Measurements from ENCODE around the gene NALCN.

Gene NALCN

DNA sequence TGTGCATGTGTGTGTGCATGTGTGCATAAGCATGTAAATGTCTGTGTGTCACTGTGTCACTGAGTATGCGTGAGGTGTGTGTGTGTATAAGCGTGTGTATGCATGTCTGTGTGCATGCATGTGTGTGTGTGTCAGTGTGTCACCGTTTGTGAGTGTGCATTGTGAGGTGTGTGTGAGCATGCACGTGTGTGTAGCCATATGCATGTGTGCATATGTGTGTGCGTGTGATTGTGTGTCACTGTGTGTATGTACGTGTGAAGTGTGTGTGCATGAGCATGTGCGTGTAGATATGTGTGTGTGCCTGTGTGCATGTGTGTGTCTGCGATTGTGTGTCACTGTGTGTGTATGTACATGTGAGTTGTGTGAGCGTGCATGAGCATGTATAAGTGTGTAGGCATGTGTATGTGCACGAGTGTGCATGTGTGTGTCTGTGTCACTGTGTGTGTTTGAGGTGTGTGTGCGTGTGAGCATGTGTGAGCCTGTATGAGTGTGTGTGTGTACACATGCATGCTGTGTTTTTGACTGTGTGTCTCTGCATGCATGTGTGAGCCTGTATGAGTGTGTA, 144.5 kb downstream of the NALCN start:
- DNase-seq = no peak

DNA sequence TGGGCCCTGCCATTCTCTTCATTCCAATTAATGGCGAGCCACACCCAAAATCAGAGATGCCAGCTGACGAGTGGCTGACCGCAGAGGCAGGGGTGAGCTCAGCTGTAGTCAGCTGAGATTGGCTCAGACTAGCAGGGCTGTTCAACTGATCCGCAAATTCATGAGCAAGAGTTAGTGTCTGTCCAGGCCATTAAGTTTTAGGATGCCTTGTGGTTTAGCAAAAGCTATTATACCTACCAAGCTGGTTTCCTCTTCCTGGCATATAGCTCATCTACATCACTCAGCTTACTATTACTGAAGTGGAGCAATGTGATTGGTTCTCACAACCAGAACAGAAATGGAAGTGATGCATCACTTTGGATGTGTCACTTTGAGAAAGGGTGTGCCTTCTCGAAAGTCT, 148.7 kb downstream of the NALCN start:
- DNase-seq = no peak

DNA sequence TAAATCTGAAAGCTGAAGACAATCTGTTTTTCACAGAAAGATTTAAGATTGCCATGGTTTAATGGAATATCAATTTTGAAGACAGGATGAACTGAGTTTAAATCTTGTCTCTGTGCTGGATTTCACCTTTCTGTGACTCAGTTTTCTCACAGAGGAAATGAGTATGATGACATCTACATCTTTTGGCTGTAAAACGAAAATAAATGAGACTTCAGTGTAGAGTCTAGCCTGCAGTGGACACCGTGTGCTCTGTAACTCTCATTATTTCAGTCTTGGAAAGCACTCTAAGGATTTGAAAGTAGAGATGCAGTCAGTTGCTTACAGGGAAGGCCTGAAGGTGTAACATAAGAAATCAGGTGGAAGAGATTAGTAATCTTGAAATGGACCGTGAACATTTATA, 150.4 kb downstream of the NALCN start:
- no peak for DNase-seq

DNA sequence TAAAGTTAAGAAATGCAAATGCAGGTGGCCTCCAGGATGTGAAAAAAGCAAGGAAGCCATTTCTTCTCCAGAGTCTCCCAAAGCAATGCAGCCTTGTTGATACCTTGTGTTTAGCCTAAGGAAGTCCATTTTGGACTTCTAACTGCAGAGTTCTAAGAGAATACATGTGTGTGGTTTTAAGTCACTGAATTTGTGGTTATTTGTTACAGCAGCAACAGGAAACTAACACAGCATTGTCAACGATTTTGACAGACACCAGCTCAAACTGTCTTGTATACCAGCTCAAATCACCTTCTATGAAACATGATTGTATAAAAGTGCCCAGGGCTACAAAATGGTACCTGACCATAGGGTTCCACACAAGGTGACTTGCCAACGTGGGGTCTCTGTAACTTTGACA, 151.4 kb downstream of the NALCN start:
- no peak for DNase-seq

DNA sequence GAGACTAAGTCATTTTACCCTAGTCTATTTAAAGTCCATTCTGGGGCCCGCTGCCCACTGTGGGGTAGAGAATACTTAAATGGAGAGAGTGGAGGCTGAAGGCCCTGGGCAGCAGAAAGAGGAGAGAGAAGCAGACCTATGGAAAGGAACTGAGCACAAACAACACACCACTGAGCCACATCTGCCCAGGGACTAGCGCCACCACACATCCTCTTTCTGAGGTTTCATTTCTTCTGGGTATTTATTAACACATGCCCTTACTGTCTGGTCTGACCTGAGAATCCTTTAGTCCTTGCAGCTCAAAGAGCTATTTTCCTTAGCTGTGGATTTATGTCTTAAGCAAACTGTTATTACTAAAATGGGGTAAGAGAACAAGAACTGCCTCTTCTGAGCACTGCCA, 154.0 kb downstream of the NALCN start:
- no peak for DNase-seq

DNA sequence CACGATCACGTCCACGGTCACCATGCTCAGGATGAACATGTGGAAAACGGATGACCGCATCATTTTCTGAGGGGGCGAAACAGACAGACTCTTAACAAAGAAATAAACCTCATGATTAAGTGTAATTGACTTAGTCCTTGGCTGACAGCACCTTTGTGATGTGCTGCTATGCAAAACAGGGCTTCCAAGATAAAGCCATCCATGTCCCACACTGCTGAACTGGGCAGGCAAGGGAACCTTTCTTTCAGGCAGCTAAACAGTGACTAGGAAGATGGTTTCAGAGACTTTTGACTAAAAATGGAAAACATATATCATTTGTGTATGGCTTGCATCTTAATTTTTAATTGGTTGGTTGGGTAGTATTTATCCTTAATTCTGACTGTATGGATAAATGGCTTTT, 157.8 kb downstream of the NALCN start:
- no peak for DNase-seq

DNA sequence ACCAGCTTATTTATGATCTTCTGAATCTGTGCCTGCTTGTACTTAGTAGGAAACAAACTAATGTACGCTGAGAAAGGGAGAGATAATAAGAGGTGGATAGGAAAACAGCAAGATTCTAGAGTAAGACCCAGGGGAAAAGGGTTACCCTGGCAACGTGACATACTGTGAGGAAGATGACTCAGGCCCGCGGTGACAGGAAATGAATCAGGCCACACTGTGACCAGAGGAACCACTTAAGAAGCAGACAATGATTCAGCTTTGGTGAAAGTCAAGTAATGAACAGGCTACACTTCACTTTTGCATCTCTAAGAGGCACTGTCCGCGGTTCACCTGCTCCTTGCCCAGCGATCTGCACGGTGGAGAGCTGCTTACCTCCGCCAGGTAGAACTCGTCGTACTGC, 158.2 kb downstream of the NALCN start:
- peak; percentile 78 for DNase-seq

DNA sequence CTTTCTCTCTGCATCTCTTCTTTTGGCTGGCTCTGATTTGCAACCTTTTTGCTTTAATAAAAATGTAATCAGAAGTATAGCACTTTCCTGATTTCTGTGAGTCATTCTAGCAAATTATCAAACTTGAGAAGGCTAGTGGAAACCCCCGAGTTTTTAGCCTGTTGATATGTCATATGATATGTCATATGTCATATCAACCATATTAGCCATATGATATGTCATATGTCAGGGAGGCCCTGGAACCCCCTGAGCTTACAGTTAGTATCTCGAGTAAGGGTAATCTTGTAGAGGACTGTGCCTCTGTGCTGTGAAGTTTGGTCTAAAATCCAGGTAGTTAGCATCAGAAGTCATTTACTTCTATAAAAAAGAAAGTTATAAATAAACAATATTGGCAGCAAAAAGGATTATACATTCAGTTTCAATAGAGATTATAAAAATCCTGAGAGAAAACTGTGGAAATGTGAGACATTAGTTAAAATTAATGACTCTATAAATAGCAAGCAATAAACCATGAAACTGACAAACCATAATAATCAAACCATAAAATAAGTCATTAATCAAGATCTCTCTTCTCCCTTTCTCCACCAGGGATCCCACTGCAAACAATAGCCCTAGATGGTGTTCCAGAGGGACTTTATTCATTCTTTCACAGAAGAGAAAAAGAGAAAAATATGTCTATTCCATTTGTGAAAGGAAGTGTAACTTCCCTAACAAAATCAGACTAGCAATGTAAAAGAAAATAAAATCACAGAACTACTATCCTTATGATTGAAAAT, 167.4 kb downstream of the NALCN start:
- no peak for DNase-seq

DNA sequence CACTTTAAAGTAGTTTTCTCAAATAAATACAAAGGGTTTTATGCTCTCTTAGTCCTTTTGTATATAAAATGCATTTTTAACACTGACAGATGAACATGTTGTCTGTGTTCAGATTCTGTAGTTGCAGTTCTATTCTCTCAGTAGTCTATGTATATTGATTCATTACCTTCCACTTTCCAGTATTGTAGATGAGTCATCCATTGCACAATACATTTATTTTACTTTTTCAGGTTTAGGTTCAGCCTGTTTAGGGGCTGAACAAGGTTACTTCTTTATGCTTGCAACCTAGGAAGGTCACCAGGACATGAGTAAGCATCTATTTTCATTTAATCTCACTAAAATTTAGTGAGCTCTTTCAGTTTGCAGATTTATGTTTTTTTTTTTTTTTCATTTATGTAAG, 173.6 kb downstream of the NALCN start:
- no peak for DNase-seq

DNA sequence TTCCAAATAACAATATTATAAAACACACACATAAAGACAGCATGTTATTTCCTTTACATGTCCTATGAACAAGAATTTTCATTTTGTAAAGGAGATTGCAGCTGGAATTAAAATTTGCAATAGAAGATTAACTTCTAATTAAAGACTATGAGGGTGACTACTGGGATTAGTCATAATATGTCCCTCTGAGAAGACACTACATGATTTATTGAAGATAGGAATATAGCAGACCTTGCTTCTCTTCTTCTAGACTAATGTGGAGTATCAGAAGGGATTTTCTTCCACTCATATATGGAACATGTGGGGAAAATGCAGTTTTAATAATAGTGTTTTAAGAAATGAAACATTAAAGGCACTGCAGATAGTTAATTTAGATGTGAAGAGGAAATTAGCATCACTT, 177.8 kb downstream of the NALCN start:
- no peak for DNase-seq

DNA sequence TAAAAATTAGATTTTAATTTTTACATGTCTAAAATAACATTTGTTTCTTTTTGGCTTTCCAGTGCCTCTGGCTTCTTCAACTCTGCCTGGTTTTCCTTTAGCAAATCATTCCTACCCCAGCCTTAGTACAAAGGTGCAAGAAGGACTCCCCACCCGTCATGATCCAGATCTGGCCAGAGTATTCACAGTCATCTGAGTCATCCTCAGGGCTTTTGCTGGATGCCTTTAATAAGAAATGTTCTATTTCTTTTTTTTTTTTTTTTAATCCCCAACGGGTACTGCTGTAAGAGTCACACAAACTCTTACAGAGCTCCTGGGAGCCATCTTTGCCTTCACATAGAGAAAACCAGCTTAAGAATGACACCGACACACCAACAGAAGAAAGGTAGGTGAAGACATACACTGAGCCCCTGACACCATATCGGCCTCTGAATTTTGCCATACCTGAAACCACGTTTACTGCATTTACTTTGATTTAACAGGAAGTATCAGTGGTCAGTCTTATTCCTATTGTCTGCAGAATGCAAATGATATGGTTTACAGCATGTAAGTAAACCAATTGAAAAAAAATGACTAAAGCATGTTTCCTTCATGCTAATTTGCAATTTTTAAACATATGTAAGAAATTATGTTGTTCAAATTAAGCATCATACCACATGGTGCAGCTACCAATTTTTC, 184.4 kb downstream of the NALCN start:
- no peak for DNase-seq

DNA sequence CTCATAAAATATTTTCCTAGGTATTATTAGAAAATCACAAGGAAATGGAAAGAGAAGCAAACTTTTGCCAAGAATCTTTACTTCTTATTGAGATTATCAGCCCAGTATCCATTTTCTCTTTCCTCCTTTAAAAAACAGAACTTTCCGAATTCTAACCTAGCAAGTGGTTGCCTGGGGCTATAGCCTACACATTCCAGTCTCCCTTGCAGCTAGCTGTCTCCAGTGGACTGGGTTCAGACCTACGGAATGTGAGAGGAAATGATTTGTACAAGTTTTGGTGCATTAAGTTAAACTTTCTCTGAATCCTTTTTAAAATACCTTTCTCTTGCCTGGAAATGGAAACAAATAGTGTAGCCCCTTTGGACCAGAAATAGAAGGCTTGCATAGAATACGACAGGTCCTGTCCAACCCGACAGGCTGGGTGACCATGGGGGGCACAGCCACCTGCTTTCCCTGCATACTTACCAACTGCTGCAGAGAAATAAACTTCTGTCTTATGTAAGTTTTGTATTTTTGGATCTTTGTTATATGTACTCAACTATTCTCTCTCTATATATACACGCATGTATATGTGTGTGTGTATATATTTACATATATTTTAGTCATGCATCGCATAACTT, 185.9 kb downstream of the NALCN start:
- DNase-seq = no peak

DNA sequence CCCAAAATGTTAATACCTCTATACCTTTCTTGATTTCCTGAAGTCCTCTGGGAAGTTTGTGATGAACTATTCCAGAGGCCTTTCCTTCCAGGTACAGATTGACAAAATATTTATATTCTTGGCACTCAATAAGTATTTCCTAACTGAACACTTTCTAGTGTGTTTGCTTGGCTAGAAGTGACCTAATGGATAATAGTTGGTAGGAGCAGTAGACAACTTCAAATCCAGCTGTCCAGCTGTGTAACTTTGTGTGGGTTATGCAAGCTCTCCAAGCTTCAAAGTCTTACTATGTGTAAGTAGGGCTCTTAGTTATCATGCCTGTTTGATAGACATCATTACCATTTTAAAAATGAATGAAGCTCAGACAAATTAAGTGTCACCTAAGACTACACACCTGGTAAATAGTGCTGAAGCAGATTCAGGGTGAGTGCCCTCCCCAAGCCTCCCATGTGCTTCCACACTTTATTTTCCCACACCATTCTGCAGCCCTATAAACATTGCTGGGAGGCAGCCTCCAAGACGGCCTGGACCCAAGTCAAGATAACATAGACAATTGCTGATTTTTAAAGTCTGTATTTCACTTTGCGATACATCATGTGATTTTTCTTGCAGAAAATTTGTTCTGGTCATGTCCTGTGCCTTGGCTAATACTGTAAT, 196.6 kb downstream of the NALCN start:
- no peak for DNase-seq

DNA sequence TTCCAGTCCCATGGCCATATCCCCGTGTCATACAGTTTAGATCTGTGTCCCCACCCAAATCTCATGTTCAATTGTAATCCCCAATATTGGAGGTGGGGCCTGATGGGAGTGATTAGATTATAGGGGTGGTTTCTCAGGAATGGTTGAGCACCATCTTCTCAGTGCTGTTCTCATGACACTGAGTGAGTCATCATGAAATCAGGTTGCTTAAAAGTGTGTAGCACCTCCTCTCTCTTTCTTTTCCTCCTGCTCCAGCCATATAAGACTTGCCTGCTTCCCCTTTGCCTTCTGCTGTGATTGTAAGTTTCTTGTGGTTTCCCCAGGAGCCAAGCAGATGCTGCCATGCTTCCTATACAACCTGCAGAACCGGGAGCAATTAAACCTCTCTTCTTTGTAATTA, 197.8 kb downstream of the NALCN start:
- no peak for DNase-seq

DNA sequence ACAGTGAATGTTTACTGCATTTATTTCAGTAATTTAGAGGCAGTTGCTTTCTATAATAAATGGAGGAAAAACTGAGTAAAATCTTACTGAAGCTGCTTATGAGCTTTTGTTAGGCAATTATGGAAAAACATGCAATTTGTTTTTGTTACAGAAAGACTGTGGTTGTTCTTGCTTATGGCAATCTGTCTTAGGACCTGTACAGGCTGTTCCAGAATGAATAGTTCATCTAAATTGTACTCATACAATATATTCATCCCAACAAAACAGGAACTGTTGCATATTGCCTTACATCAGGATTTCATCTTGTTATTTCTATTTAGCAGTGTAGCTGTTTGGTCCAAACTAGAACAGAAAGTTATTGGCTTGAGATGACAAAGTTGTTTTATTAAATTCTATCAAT, 199.2 kb downstream of the NALCN start:
- no peak for DNase-seq

DNA sequence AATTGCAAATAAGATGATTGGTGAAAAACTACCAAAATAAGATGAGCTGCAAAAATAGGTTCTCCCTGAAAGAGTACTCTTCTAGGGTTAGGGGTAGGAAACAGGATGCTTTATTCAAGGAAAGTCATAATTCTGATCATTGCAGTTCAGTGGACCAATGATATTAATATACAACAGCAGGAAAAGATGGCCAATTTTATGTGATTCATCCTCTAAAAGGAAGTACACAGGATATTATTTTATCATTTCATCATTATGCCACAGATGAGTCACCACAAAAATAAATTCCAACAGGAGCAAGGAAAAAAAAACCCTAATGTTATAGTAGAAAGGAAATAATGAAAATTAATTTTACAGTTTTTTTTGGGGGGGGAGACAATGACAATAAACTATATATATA, 205.0 kb downstream of the NALCN start:
- DNase-seq = no peak

DNA sequence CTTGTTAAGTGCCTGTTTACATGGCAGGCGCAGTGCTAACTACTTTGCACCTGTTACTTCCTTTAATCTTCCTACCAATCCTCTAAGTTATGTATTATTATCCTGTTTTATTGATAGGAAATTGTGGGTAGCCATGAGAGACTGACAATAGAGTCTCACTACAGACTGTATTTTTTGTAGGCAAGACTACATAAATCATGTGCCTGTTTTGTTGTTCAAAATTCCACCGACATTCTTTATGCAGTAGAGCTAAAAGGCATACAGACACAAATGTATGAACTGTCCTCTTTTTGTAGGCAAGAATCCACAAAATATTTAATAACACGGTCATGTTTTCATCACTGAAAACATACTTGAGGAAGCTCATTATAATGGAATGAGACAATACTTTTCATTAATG, 205.5 kb downstream of the NALCN start:
- DNase-seq = no peak

DNA sequence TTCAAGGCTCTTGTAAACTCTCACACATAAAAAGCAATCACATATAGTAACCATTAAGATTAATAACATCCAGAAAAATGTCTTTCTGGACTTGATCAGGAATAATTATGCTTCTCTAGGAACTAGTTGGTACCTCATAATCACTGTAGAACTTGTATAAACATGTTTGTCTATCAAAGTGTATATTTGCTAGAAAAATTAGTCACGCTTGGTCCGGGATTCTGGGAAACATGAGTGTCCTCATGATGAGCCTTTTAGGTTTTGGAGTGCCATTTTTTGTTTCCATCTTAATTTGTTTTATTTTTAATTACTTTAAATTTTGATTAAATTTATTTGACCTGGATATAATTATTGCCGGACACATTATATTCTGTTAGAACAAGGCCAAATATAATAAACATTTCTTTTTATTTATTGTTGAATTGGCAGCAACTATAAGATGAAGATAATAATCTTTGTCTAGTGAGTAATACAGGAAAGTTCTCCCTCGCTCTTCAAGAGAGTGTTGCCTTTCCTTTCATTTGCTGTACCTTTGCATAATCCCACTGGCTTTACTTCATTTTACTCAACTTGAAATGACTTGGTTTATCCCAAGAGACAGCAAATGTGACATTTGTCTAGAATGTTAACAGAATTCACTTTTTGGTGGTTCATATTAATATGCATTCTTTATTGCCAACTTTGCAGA, 207.0 kb downstream of the NALCN start:
- DNase-seq = no peak

DNA sequence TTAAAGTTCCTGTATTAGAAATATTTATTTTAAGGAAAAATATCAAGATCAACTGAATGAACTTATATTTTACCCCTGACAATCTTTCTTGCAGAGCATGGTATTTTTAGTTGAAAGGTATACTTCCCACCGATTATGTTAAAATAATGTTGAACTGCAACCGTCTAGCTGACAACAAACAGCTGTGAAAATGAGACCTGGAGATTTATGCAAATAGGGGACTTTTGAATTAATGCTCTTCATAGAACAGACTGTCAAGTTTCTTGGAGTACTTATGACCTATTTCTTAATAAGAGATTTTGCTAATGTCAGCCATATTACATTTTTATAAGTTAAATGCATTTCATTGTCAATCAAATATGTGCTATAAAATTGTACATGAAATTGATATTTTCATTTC, 210.9 kb downstream of the NALCN start:
- no peak for DNase-seq

DNA sequence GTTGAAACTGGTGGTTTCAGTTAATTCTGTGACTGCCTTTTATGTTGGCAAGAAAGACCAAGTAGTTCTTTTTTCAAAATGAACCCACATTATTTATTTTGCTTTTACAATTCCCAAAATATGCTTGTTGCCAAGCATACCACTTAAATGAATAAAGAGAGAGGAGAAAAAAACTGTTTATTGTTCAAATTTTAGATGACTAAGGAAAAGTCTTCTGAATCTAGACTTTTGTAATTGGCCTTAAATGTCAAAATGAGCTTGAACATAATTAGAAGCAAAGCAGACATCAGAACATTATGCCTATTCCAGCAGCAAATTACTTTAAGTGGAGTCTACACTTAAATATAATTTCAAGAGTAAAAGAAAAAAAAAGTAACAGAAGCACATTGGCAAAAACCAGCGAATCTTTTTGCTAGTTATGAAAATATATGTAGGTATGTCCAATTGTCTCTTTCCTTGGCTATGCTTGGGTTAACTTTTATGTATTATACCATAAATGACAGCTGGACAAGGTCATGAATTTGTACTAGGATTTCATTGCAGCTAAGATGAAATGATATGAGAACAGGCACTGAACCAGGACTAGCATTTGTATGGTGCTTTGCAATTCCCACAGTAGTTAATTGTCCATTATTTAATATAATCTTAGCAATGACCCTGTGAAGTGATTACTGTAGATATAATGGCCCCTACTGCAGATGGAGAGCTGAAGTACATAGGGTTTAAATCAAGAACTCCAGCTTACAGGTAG, 211.9 kb downstream of the NALCN start:
- DNase-seq = no peak

DNA sequence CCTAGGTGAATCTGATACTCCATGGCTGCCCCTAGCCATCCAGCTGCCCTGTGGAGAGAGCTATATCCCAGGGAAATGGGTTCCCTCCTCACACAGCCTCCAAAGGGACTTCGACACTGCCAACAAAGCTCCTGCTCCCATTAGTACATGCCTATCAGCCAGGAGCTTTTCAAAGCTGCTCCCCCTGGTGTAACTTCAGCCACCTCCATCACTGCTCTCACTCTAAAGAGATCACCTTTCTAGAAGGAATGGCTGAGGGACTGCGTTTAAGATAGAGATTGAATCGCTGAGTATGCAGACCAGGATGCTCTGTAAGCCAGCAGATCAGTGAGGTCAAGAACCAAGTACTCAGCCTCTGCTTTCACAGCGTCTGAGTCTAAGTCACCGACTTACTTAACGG, 213.7 kb downstream of the NALCN start:
- DNase-seq = no peak

DNA sequence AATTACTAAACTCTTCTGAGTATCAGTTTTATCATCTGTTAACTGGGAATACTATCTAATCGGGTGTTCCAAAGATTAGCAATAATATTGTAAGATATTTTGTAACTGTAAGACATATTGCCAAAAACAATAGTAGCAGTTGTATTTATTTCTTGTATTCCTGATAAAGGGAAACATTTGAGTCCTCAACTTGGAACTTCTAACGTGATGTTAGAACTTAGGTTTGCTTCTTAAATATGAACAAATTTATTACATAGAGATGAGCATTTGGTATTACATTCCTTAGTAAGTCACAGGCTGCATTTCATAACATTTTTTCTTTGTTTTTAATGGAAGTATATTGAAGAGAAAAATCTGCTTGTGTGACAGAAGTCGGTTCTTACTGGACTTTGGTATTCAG, 225.3 kb downstream of the NALCN start:
- DNase-seq = no peak

Measured in NCI-H69 (cell line).